GM19468 (cell line): Measurements from ENCODE around the gene OSCAR.
"Not testable (repeated sequence)": the region's sequence is repeated elsewhere in the genome, so short reads cannot be mapped to it uniquely, and the experiment has no call there.

Source experiments
- ATAC-seq: cut with Tn5 transposase; IDR thresholded peaks from one replicate; pipeline ENCODE4 v1.9.1; 2021; ENCODE audit warnings: mild to moderate bottlenecking, moderate library complexity, moderate number of reproducible peaks; ENCODE audit not compliant: unreplicated experiment; ENCODE audit errors: extremely low read depth

Gene OSCAR

GRCh38 chr19:54127688-54128440, 27.3 kb upstream of the OSCAR start:
- ATAC-seq: no peak

GRCh38 chr19:54125713-54126112, 25.1 kb upstream of the OSCAR start:
- ATAC-seq: no peak

GRCh38 chr19:54124393-54124792, 23.8 kb upstream of the OSCAR start:
- no peak for ATAC-seq

GRCh38 chr19:54123682-54124081, 23.1 kb upstream of the OSCAR start:
- no peak for ATAC-seq

GRCh38 chr19:54121259-54121658, 20.7 kb upstream of the OSCAR start:
- ATAC-seq: no peak

- peak; percentile 50 for ATAC-seq
Observed at GRCh38 chr19:54115109-54116063, 14.8 kb upstream of the OSCAR start, which contains the start of the genes PRPF31 and TFPT. PRPF31 (plus strand) TSS chr19:54115754; CDS start chr19:54118279, 2,525 bp downstream. TFPT (minus strand) TSS chr19:54115657; CDS start chr19:54115269, 388 bp downstream.

GRCh38 chr19:54114340-54115108, 13.9 kb upstream of the OSCAR start:
- no peak for ATAC-seq

- ATAC-seq: no peak
Observed at GRCh38 chr19:54109651-54110050, 9.0 kb upstream of the OSCAR start.

GRCh38 chr19:54108496-54108895, 7.9 kb upstream of the OSCAR start:
- ATAC-seq: no peak

GRCh38 chr19:54107876-54108490, 7.4 kb upstream of the OSCAR start:
- ATAC-seq: no peak

- ATAC-seq: no peak
Observed at GRCh38 chr19:54106716-54107115, 6.1 kb upstream of the OSCAR start.

- ATAC-seq: no peak
Observed at GRCh38 chr19:54105796-54106195, 5.2 kb upstream of the OSCAR start.

- no peak for ATAC-seq
Observed at GRCh38 chr19:54104998-54105715, 4.6 kb upstream of the OSCAR start.

- ATAC-seq: peak; percentile 91
Observed at GRCh38 chr19:54102421-54103169, 2.0 kb upstream of the OSCAR start, which contains the start of gene NDUFA3. NDUFA3 (plus strand) TSS chr19:54102855; CDS start chr19:54102879, 24 bp downstream.

- ATAC-seq: not testable (repeated sequence)
Observed at GRCh38 chr19:54099903-54100255, 724 bp downstream of the OSCAR start.

- no peak for ATAC-seq
Observed at GRCh38 chr19:54099190-54099902, 1.3 kb downstream of the OSCAR start.

GRCh38 chr19:54096617-54097106, 3.9 kb downstream of the OSCAR start:
- ATAC-seq: no peak
